ENCODE measurements around the gene SOS2. TPM values are rescaled to one million over a fixed set of nuclear protein-coding genes. Genes with fewer than 3 reads are reported as not detected.

The SOS2 gene
- total RNA-seq, 2 experiments from 2014 or later = 19.6 to 20.9 TPM

Other genes starting within 250 kb of the SOS2 start
- 10 to 100 TPM in 1 of 2 experiments, 1 to 10 TPM in 1; 7.7 to 10.1 TPM for gene VCPKMT, start 115.0 kb downstream of the SOS2 start, total RNA-seq
- gene L2HGDH, start 80.7 kb upstream of the SOS2 start, total RNA-seq = 10 to 100 TPM; 15.0 to 15.2 TPM
- gene DMAC2L, start 80.7 kb upstream of the SOS2 start, total RNA-seq = 10 to 100 TPM; 13.4 to 13.9 TPM
- gene CDKL1, start 165.3 kb upstream of the SOS2 start, total RNA-seq = 1 to 10 TPM; 2.4 to 3.4 TPM